ENCODE measurements around the gene RNF121. TPM values are rescaled to one million over a fixed set of nuclear protein-coding genes. Genes with fewer than 3 reads are reported as not detected.

RNF121 gene
- total and polyA plus RNA-seq, 2 of the 8 experiments (the other 6 are each of a cell fraction or from before 2014, with no cell fraction given) = 39.7 to 51.6 TPM

DNA sequence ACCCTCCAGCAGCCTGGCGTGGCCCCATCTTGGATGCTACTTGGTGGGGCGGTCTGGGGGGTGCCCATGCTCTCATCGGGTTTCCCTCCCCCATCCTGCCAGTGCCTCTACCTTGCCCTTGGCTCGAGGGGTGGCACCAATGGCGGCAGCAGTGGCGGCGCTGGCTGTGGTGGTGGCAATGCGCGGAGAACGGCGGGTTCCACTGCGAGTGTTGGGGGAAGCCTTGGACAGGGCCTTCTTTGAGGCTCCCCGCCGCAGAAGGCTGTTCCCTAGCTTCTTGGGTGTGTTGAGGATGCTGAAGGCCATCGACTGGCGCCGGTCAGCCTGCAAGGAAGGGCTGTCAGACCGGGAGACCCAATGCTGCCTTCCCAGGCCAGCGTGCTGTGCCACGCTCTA, 74.9 kb downstream of the RNF121 start (continued):
- TF ChIP-seq CBX5 (IDR thresholded peaks at IDR 0.05; ENCODE audit: low read depth, low read length) = no peak

Measured in H1 (cell line).